A172 (cell line): Measurements from ENCODE around the gene GTSF1L. TPM values are rescaled to one million over a fixed set of nuclear protein-coding genes. Genes with fewer than 3 reads are reported as not detected.
A peak's percentile ranks its signal among the peaks of the same experiment; 100 is the strongest.

Experiments
- DNase-seq: peaks from one replicate; pipeline ENCODE4 v3.0.0-alpha.2; 2015; ENCODE audit warnings: low spot score
- total RNA-seq: library from RNA; depleted of rRNA; stranded (reverse); fragments of >200 nt; shearing (Covaris generic); gene quantifications from 2 replicates; pipeline ENCODE4 v1.2.3, GENCODE V29; 2014

Gene GTSF1L
- total RNA-seq, 1 experiment from 2014 or later = not detected

DNA sequence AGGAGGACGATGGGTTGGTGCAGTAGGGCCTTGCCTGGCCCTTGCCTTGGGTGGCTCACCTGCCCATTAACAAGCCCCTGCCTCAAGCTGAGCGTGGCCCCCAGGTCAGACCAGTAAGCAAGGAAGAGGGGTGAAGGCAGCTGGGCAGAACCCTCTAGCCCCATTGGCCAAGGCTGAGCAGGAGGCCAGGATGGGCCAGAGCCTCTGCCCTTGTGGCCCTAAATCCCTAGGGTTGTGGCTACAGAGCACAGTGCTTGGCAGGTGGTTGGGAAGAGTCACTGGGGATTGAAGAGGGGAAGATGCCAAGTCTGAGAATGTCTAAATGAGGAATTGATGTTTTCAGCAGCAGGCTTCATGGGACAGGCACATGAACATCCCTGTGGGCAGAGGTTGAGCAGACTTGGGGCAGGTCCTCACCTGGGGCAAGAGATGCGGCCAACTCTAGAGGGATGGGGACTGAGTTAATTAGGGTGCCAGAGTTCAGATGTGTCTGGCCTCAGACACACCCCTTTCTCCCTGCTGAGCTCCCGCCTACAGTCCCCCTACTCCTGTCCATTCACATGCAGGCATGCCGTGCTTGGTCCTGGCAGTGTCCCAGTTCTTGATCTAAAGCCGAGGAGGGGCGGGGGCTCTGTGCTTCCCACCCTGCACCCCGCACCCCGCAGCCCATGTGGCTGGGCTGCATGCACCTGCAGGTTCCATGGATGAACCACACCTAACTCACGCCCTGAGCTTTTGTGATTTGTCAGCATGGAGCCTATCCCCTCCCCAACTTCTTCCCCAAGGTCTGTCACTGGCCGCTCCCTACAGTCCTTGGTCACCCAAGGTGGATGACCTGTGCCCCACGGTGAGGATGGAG is 9.8 kb downstream of the GTSF1L start:
- no peak for DNase-seq

- no peak for DNase-seq
Observed at GRCh38 chr20:43716123-43716522, 10.7 kb downstream of the GTSF1L start.

DNA sequence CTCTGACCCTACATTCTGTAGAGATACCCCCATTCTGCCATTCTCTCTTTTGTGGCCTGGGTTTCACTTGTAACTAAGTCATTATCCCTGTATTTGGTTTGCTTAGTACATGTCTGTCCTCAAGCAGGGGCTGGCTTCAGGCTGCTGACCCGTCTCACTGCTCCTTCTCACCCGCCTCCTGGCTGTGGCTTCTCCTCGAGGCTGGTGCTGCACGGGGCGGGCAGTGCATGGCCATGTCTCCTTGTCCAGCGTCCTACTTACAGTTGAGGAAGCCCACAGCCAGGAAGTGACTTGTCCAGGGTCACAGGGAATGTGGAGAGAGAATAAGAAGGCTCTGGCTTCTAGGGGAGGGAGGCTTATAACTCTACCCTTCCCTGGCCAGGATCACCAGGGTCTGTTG is 11.3 kb downstream of the GTSF1L start:
- DNase-seq = no peak

DNA sequence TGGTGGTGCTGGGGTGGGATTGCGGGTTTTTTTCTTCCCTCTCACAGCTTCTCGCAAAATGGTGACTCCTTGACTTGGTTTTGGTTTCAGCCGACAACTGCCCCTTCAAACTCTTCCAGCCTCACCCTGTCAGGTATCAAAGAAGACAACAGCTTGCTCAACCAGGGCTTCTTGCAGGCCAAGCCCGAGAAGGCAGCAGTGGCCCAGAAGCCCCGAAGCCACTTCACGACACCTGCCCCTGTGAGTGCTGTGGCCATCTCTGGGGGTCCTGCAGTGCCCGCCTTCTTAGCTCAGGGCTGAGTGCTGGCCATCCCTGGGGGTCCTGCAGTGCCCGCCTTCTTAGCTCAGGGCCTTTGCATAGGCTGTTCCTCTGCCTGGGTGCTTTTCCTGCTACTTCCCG is 11.8 kb downstream of the GTSF1L start:
- DNase-seq = no peak

DNA sequence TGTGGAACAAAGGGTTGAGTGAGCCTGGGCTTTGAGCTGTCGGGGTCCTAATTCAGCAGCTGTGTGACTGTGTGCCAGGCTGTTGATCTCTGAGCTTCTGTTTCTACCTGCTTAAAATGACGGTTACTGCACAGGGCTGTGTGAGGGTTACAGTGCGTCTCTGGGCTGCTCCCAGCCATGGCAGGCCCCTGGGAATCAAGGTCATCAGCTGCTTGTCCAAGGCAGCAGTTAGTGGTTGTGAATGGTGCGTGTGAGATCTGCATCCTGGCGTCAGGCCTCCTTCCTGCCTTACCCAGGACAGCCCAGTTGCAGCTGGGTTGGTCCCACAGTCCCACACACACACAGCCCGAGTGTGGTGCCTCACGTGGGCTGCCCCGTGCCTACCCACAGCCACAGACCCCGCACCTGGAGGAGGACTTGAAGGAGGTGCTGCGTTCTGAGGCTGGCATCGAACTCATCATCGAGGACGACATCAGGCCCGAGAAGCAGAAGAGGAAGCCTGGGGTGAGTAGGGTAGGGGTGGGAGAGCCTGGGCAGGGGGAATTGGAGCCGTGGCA is 15.6 kb downstream of the GTSF1L start:
- DNase-seq = no peak

GRCh38 chr20:43710370-43711044 is 16.3 kb downstream of the GTSF1L start:
- no peak for DNase-seq

DNA sequence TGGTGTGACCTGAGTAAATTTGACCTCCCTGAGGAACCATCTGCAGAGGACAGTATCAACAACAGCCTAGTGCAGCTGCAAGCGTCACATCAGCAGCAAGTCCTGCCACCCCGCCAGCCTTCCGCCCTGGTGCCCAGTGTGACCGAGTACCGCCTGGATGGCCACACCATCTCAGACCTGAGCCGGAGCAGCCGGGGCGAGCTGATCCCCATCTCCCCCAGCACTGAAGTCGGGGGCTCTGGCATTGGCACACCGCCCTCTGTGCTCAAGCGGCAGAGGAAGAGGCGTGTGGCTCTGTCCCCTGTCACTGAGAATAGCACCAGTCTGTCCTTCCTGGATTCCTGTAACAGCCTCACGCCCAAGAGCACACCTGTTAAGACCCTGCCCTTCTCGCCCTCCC is 24.3 kb downstream of the GTSF1L start:
- no peak for DNase-seq

- DNase-seq = no peak
Observed at GRCh38 chr20:43700627-43701026, 26.2 kb downstream of the GTSF1L start.

GRCh38 chr20:43699941-43700565 is 26.7 kb downstream of the GTSF1L start:
- DNase-seq = no peak

DNA sequence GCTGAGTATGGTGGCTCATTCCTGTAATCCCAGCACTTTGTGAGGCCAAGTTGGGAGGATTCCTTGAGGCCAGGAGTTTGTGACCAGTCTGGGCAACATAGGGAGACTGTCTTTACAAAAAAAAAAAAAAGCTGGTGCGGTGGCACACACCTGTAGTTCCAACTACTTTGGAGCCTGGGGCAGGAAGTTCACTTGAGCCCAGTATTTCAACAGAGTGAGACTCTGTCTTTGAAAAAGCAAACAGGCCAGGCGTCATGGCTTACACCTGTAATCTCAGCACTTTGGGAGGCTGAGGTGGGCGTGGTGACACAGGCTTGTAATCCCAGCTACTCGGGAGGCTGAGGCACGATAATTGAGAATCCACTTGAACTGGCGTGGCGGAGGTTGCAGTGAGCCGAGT is 31.2 kb downstream of the GTSF1L start:
- DNase-seq = no peak

- DNase-seq = no peak
Observed at GRCh38 chr20:43694763-43695162, 32.0 kb downstream of the GTSF1L start.

- DNase-seq = peak; percentile 57
Observed at GRCh38 chr20:43691928-43692524, 34.8 kb downstream of the GTSF1L start.

- no peak for DNase-seq
Observed at GRCh38 chr20:43690943-43691598, 35.7 kb downstream of the GTSF1L start.

DNA sequence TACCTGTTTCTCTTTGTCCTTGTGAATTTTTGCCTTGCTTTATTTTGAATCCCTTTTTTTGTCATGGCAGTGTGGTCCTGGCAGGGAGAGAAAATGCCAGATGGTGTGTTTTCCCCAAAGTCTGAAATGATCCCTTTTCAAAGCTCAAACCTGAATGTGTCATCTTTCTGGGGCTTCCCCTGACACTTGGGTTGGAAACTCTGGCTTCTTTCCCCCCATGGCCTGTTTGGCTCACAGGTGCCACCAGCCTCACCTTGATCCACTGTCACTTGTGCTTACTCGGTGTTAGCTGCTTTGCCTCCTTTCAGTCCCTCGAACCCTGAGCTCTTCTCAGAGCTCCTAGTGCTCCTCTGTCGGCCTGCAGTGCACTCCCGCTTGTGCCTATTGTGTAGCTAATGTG is 37.6 kb downstream of the GTSF1L start:
- no peak for DNase-seq

- no peak for DNase-seq
Observed at GRCh38 chr20:43686820-43687219, 40.0 kb downstream of the GTSF1L start.

DNA sequence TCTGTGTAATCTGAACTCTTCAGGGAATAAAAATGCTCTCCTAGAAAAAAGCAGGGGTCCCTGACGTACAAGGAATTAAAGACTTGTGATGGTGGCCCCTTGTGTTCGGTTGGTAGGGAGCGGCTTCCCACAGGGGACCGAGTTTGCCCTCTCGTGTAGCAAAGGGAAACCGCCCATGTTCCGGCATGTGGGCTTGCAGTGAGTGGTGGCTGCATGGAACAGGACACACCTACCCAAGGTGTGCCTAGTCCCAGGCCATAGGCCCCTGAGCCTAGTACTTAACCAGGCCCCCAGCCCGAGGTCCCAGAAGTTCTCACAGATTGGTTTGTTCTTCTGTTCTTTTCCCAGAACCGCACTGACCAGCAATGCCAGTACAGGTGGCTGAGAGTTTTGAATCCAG is 44.4 kb downstream of the GTSF1L start:
- DNase-seq = no peak

GRCh38 chr20:43681991-43682410 is 44.8 kb downstream of the GTSF1L start:
- DNase-seq = no peak

DNA sequence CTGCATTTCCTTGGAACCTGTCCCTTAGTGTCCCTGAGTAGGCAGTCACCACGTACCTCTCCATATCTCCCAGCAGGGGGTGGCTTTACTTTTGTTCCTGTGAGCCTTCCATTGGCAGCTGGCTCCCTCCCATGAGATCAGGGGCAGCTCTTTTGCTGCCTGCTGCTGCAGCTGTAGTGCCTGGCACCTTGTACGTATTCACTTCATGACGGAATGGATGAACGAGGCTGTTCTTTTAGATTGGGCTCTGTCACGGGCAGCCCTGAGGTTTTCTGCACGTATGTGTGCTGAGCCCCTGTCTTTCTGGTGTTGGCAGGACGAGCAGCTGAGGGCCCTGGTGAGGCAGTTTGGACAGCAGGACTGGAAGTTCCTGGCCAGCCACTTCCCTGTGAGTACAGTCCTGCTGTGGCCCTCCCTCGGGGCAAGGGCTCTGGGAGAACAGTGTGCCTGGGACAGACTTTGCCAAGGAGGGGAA is 45.3 kb downstream of the GTSF1L start:
- no peak for DNase-seq

GRCh38 chr20:43680981-43681380 is 45.8 kb downstream of the GTSF1L start:
- no peak for DNase-seq

DNA sequence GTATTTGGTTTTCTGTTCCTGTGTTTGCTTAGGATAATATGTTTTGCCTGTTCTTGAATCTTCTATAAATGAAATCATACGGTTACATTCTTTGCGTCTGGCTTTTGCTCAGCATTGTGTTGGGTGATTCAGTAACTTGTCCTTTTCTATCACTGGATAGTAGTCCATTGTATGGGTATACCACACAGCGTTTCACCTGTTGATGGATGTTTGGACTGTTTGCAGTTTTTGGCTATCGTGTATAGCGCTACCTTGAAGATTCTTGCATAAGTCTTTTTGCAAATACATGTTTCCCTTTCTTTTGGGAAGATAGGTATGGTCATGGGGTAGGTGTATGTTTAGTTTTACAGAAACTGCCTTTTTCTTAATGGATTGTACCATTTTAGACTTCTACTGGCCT is 50.4 kb downstream of the GTSF1L start:
- DNase-seq = no peak
